HCT116 (cell line): Measurements from ENCODE around the gene ZBTB17.

ENCODE experiments used
- ATF3 ChIP-seq: IDR thresholded peaks from 2 replicates; pipeline ENCODE4 v1.6.1; 2012
- CEBPB ChIP-seq: IDR thresholded peaks from 2 replicates; pipeline ENCODE4 v1.6.1; 2012; ENCODE audit warnings: low read depth
- CTCF ChIP-seq, 3 experiments: fragments of 200-600 bp in 1 of 3; sonication (generic) in 1 of 3; IDR thresholded peaks in 2 of 3; conservative IDR thresholded peaks in 1 of 3; 2 replicates each; pipeline ENCODE4 v1.5.1; 2012 to 2017; ENCODE audit warnings: low read depth in 2 of 3, low read length in 2 of 3, antibody characterized with exemption in 1 of 3, borderline replicate concordance in 1 of 3, control low read depth in 1 of 3, mild to moderate bottlenecking in 1 of 3, mixed read lengths in 1 of 3, mixed run types in 1 of 3, moderate library complexity in 1 of 3; ENCODE audit not compliant: insufficient read depth in 1 of 3
- EGR1 ChIP-seq: IDR thresholded peaks from 2 replicates; pipeline ENCODE4 v1.6.1; 2012; ENCODE audit warnings: low read depth
- JUND ChIP-seq: IDR thresholded peaks from 2 replicates; pipeline ENCODE4 v1.6.1; 2012
- MAX ChIP-seq: IDR thresholded peaks from 2 replicates; pipeline ENCODE4 v1.6.1; 2012
- POLR2A ChIP-seq: IDR thresholded peaks from 2 replicates; pipeline ENCODE4 v1.7.0; 2011; ENCODE audit warnings: borderline replicate concordance; ENCODE audit not compliant: insufficient read depth, insufficient read length; ENCODE audit errors: extremely low read depth
- POLR2AphosphoS5 ChIP-seq: IDR thresholded peaks from 2 replicates; pipeline ENCODE4 v1.6.1; 2011; ENCODE audit warnings: mild to moderate bottlenecking, low read depth, low read length, moderate library complexity
- RAD21 ChIP-seq: IDR thresholded peaks from 2 replicates; pipeline ENCODE4 v1.6.1; 2012; ENCODE audit warnings: low read depth, mild to moderate bottlenecking
- SIN3A ChIP-seq: IDR thresholded peaks from 2 replicates; pipeline ENCODE4 v1.6.1; 2012; ENCODE audit warnings: low read depth
- SRF ChIP-seq: IDR thresholded peaks from 2 replicates; pipeline ENCODE4 v1.6.1; 2012; ENCODE audit warnings: low read depth
- TCF7L2 ChIP-seq: IDR thresholded peaks from 2 replicates; pipeline ENCODE4 v1.7.0; 2011; ENCODE audit warnings: borderline replicate concordance, inconsistent platforms; ENCODE audit not compliant: insufficient read depth, insufficient read length; ENCODE audit errors: extremely low read depth
- ZBTB33 ChIP-seq: IDR thresholded peaks from 2 replicates; pipeline ENCODE4 v1.6.1; 2011; ENCODE audit warnings: mild to moderate bottlenecking, low read length, moderate library complexity; ENCODE audit not compliant: insufficient replicate concordance; ENCODE audit errors: extremely low read depth

- no peak for TF ChIP-seq POLR2A
- no peak for TF ChIP-seq SRF
- no peak for TF ChIP-seq CTCF (IDR thresholded peaks at IDR 0.05 in 2 of 3, conservative IDR thresholded peaks at IDR 0.05 in 1 of 3; ENCODE audit: borderline replicate concordance in 1 of 3, insufficient read depth in 1 of 3, low read depth in 2 of 3, low read length in 2 of 3)
- TF ChIP-seq CEBPB, result no peak
- TF ChIP-seq RAD21, result no peak
- TF ChIP-seq MAX, result no peak
- TF ChIP-seq JUND, result no peak
- no peak for TF ChIP-seq ATF3
- no peak for TF ChIP-seq SIN3A
- TF ChIP-seq POLR2AphosphoS5, result no peak
- TF ChIP-seq EGR1, result no peak
- TF ChIP-seq ZBTB33, result no peak
- no peak for TF ChIP-seq TCF7L2
Observed at GRCh38 chr1:15966081-15966955, 9.6 kb downstream of the ZBTB17 start.
